GM21381 (cell line): ENCODE data around the gene CENPM.
"Not testable (repeated sequence)": the region's sequence is repeated elsewhere in the genome, so short reads cannot be mapped to it uniquely, and the experiment has no call there.

Experiments used
- ATAC-seq: cut with Tn5 transposase; IDR thresholded peaks from one replicate; pipeline ENCODE4 v1.9.1; 2021; ENCODE audit warnings: mild to moderate bottlenecking, moderate library complexity; ENCODE audit not compliant: unreplicated experiment

The CENPM gene

DNA sequence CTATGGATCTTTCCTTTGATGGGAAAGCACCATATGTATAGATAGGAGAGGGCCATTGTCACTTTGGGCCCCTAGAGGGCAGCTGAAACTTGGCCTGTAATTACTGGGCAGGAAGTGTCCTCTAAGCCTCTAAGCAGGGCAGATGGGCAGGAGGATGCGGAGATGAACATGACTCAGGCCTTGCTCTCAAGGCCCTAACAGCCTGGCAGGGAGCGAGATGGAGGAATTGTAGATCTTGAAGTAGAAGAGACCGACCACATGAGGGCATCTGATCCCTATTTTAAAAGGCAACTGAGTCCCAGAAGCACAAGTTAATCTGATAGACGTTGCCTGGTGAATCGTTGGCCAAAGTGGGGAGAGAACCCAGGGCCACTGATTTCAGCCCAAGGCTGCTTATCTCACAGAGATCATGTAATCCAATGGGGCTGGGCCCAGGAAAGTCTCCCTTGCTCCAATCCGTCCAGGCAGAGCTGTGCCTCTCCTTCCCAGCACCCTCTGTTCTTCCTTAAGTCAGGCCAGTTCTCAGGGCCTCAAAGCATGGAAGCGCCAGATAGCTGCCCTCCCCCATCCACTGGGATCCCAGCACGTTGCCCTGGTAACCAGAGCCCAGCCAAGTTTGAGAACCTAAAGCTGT, 19.8 kb upstream of the CENPM start:
- no peak for ATAC-seq

DNA sequence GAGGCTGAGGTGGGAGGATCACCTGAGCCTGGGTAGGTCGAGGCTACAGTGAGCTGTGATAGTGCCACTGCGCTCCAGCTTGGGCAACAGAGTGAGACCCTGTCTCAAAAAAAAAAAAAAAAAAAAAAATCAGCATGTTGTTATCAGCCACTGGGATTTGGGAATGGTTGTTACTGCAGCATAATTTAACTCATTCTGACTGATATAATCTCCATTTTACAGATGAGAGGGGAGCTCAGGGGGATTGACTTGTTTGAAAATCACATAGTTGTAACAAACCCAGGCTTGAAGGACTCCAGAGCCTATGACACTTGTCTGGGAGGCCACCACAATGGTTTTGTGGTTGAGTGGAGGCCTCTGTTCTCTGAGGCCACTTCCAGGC, 19.3 kb upstream of the CENPM start:
- no peak for ATAC-seq

DNA sequence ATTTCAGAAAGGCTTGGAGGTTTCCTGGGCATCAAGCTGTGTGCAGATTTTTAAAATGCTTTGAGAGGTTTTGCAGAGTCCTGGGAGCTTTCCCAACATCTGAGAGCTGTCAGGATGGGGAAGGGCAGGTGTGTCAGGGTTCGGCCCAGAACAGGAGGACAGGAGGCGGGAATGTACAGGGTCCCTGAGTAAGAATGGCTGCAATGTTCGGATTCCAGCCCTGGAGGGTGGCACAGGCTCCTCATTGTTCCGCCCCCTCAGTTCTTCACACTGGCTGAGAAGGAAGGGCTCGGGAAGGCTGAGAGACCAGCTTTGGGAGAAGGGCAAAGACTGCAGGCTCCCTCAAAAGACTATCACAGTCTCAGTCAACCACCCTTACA, 17.1 kb upstream of the CENPM start:
- no peak for ATAC-seq

DNA sequence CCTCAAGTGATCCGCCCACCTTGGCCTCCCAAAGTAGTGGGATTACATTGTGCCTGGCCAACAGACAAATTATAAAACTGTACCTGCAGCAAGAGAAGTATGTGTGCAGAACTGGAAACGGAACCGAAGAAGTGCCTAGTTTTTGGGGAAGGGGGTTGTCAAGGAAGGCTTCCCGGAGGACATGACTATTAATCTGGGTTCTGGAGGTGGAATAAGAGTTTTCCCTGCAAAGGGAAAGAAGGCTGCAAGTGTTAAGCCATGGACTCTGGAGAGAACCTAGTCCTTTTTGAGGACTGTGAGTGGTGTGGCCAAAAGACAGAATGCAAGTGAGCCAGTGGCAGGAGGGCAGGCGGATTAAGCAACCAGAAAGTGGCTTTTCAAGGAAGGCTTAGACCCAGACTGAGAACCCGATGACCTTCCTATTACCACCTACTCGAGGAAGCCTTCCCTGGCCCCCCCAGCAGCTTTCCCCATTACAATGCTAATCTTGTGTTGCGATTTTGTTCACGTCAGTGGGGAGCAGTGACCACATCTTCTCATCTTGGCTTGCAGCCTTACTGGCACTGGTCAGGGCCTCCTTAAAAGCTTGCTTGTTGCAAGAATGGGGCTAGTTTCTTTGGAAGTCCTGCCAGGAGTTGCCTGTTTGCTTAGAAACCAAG, 16.6 kb upstream of the CENPM start:
- ATAC-seq: no peak

DNA sequence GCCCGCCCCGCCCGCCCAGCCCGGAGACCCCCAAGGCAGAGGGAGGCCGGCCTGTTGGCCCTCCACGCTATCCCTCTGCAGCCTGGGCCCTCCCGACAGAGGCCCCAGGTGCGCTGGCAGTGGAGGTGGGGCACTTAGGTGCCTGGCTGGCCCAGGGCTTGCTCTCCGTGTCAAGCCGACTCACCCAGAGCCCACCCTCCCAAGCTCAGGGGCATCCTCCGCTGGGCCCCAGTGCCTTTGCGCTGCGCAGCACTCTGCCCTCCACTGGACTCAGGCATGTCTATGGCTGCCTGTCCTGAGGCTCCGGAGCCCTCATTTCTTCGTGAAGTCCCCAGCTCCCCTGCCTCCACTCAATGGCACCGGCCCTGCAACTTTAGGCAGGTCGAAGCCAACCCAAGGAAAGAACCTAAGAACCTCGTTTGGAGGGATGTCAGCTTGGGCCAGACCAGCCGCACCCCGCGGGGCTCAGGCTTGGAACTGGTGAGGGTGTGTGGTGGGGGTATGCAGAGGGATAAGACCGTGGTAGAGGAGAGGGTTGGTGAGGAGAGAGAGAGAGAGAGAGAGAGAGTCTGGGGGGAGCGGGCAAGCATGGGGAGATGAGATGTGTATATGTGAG, 11.1 kb upstream of the CENPM start:
- ATAC-seq: peak; percentile 21

DNA sequence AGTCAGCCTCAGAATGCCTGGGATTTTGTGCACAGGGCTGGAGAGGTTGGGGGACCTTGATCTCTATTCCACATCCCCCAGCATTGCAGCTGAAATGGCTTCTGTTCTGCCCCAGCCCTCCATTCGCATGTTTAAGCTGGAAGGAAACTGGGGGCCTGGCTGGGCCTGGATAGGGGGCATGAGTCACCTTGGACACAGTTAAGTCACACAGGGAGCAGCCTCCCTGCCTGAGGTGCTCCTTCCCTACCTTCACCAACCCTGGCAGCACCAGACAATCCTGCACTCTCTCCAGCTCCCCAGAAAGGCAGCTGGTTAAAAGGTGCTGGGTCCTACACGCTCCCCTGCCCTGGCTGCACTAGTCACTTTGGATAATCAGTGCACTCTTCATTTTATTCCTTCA, 5.8 kb upstream of the CENPM start:
- no peak for ATAC-seq

DNA sequence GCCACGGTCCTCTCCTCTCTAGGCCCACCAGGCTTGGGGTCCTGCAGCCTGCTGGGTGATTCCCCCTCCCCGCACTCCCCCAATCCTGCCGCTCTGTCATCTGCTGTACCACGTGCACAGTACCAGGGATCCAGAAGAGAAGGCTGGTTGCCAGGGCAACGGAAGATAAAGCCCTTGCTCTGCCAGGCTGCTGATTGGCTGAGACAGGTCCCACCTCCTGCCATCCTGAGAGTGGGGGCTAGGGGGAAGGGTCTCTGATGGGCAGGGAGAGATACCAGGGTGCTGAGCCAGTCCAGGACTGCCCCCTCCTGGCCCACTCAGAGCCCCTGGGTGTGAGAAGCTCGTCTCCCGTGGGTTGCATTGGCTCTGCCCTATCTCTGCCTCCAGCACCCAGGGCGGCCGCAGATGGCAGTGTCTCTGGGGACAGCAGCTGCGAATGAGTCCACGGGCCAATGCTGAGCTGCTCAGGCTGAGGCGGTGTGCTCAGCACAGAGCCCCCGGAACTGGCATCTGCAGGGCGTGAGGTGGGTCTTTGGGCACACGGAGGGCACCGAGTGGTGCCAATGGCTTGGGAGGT, 5.0 kb upstream of the CENPM start, which contains the start of gene SMIM45:
Gene SMIM45 (plus strand): TSS at position 253 of the 577 bp plus-strand sequence.
- no peak for ATAC-seq

DNA sequence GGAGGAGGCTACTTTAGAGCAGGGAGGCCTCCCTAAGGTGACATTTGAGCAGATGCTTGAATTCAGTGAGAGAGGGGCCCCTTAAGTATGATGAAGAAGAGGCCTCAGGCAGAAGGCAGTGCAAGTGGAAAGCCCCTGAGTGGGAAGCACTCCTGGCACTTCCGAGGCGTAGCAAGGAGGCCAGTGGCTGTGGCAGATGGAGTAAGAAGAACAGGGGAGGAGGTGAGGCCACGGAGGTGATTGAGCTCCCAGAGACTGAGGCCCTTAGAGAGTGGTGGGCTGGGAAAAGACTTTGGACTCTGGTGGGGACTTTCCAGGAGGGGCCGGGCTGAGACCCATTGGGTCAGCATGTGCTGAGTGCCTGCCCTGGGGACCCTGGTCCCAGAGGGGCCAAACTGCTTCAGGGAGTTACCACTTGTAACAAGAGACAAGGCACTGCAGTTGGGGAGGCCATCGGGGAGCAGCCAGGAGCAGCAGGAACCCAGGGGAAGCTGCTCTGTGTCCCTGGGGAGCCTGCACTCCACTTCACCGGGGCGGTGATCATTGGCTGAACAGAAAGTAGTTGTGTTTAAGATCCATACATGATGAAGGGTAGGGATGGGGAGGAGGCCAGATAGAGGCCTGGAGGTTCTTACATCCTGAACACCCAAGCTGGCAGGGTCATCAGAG, 2.5 kb upstream of the CENPM start:
- no peak for ATAC-seq

DNA sequence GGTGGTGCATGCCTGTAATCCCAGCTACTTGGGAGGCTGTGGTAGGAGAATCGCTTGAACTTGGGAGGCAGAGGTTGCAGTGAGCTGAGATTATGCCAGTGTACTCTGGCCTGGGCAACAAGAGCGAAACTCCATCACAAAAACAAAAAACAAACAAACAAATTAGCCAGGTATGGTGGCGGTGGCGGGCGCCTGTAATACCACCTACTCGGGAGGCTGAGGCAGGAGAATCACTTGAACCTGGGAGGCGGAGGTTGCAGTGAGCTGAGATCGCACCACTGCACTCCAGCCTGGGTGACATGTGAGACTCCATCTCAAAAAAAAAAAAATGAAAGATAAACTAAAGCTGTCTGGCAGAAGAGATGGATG, 2.0 kb upstream of the CENPM start:
- not testable (repeated sequence) for ATAC-seq

DNA sequence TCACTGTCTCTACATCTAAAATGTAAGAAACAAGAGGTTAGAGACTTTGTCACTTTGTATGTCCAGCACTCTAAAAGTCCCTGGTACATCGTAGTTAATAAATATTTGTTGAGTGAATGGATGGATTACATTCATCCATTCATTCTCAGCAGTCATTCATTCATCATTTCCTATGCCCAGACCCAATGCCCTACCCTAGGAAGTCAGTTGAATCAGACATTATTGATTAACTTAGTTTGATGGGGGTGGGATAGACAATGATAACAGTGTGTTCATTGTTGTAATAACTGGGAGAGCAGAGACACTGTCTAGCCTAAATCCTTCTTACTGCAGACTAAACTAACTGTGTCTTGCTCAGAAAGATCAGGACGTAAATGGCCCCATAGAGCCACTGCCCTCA, 1.2 kb upstream of the CENPM start:
- ATAC-seq: no peak

DNA sequence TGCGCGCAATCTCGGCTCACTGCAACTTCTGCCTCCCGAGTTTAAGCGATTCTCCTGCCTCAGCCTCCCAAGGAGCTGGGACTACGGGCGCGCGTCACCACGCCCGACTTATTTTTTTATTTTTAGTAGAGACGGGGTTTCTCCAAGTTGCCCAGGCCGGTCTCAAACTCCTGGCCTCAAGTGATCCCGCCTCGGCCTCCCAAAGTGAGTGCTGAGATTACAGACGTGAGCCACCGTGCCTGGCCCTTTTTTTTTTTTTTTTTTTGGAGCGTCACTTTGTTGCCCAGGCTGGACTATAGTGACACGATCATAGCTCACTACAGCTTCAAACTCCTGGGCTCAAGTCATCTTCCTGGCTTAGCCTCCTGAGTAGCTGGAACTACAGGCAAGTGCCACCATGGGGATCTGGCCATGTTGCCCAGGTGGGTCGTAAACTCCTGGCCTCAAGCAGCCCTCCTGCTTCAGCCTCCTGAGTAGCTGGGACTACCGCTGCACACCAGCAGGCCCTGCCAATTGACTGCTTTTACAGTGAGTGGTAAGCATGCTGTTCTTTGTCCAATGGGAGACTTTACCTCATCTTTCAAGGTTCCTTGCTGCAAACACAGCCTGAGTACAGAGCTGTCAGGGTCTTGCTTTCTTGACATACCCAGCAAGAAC, 600 bp upstream of the CENPM start:
- ATAC-seq: no peak

DNA sequence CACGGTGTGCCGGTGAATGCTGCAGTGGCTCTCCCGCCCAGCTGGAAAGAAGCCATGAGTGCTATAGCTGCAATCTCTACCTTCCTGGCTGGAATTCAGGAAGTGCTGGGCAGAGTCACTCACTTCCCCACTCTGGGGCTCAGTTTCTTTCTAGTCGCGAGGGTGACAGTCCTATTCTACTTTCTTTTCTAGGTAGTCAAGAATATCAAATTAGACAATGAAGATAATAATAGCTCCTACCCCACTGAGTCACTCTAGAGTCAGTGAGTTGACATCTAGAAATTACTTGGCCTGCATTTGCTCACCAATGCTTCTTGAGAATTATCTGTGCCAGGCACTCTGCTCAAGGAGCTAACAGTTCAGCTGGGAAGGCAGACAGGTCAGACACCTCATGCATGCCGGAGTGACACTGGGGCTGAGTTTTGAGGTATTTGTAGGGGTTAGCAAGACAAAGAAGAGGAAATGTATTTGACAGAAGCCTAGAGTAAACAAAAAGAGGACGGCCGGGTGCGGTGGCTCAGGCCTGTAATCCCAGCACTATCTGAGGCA, 3.2 kb downstream of the CENPM start:
- ATAC-seq: no peak

DNA sequence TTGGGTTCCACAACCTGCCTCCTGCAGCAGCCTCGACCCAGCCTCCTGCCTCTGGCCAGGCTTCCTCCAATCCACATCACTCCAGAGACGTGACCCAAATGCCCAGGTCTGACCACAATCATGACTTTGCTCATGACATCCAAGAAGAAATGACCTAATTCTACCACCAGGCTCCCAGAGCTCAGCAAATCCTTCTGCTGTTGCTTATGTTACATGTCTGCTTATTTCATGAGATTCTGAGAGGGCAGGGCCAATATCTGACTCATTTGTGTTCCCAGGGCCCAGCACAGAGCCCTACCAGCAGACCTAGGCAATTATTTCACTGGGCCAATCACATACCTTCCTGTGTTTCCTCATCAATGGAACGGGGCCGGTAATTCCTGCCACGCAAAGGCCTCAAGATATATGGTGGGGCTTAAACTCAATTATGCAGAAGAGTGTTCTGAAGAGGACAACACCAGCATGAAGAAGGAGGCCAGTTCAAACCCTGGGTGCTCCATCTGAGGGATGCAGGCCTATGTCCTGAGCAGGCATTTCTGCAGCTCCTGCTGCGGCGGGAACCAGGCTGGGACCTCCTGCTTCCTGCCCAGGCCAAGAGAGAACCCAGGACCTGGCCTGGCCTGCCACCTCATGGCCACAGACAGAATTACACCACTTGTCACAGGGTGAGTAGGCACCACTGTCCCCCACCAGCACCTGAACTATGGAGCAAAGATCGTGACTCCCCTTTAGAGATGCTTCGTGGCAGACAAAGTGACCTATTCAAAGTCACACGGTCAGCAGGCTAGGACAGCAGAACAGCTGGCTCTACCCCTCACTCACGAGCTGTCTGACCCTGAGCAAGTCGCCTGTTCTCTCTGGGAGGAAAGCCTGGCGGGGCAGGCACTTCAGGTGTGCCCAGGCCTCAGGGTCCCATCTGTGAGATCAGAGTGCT, 5.9 kb downstream of the CENPM start:
- peak; percentile 37 for ATAC-seq

DNA sequence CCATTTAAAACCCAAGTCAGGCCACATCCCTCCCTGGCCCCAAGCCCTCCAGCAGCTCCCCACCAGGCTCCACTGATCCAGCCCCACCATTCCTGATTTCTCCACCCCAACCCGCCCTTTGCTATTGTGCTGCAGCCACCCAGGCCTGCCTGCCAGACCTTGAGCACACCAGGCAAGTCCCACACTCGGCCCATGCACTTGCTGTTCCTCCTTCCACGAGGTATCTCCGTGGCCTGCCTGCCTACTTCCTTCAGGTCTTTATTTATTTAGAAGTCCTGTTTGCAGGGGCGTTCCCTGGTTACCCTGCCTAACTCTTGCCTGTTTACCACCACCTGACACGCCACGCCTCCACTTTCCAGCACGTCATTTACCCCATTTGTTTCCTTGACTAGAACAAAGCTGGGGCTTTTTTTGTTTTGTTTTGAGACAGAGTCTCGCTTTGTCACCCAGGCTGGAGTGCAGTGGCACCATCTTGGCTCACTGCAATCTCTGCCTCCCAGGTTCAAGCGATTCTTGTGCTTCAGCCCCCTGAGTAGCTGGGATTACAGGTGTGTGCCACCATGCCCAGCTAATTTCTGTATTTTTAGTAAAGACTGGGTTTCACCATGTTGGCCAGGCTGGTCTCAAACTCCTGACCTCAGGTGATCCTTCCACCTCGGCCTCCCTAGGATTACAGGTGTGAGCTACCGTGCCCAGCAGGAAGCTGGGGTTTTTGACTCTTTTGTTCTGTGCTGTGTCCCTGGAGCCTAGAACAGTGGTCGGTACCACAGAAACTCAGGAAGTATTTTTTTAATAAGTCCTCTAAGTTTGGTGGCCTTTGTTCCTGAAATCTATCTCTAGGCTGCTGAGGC, 6.7 kb downstream of the CENPM start:
- peak; percentile 38 for ATAC-seq

DNA sequence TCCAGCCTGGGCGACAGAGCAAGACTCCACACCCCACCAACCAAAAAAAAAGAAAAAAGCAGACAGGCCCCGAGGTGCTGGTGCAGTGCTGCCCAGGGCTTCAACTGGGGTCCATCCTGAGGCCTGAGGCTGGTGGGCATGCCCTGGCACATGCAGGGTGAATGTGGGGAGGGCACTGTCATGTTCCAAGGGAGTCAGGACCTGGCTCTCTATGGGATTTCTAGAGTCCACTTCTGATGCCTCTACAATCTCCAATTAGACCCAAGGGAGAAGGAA, 10.1 kb downstream of the CENPM start:
- ATAC-seq: no peak

DNA sequence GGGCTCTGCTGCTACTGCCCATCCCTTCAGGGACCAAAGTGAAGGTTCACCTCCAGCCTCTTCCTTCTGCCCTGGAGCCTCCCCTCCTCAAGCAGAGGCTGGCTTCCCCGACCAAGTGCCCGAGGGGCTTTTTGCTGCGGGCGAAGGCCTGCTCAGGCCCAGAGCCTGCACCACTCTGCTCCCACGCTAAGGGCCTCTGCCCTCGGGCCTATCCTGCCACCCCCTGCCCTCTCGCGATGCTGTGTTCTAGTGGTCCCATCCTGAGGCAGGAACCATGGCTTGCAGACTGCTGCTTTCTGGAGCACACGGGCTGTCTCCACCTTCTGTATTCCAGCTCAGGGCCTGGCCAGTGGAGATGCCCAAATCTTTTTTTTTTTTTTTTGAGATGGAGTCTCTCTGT, 11.4 kb downstream of the CENPM start:
- no peak for ATAC-seq

DNA sequence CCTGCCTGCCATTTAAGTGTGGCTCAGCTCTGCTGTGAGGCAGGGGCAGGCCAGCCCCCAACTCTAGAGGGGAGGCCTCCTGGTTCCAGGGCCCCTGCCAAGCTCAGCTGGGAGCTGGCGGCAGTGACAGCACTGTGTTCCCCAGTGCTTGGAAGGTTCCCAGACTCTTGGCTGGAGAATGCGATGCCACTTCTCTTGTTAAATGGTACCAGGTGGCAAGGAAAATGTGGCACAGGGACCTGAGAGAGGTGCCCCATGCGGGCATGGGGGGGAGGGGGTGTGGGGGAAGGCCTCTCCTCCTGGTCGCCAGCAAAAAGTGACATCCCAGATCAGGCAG, 12.0 kb downstream of the CENPM start:
- ATAC-seq: no peak

DNA sequence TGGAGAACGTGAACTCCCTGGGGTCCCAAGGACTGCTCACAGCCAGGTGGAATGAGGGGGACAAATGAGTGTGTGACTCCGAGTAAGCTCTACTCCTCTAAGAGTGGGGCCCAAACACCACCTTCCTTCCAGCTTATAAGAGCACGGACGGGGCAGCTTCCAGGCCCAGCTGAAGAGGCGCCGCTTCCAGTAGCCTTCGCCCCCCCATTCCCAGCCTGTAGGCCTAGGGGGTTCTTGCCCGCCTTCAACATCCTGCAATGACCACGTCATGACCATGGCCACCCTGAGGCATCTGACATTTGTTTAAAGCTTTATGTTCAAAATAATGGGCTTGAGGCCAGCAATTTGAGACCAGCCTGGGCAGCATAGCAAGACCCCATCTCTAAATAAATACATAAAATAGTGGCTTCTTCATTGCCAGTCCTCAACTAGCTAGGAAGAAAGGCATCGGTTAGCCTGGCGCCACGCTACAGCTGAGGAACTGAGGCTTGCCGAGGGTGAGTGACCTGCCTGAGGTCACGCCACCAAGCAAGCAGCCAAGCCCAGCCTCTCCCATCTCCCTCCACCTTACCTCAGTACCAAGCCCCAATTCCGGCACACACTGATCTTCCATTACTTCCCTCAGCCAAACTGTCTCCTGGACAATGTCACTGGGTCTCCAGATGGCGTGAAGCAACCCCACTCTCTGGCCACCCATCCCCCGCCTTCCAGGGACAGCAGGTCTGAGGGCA, 12.5 kb downstream of the CENPM start:
- no peak for ATAC-seq
